Measurements from ENCODE around the gene MELK.

- TF ChIP-seq CTCF (IDR thresholded peaks at IDR 0.05; ENCODE audit: low read depth, low read length, poor library complexity, severe bottlenecking) = no peak
- TF ChIP-seq EZH2phosphoT487 (IDR thresholded peaks at IDR 0.05; ENCODE audit: borderline replicate concordance, low read length) = no peak
These were observed 113.8 kb downstream of the MELK start for GRCh38 chr9:36686471-36686870.

Data from DOHH2 (cell line).